Thyroid gland (tissue), 4 donors: ENCODE results near the gene APLP2.

Source experiments
- CTCF ChIP-seq, 6 experiments: fragments of 200-600 bp in 3 of 6; fragments of 450-650 bp in 3 of 6; sonication (generic) in 3 of 6; IDR thresholded peaks; one replicate each; pipeline ENCODE4 v1.5.1; 2016 to 2019; ENCODE audit warnings: antibody characterized with exemption in 6 of 6, mild to moderate bottlenecking in 2 of 6, inconsistent platforms in 1 of 6, moderate library complexity in 1 of 6
- POLR2A ChIP-seq, 2 donors: fragments of 450-650 bp; IDR thresholded peaks; one replicate each; pipeline ENCODE4 v1.6.1; 2017; ENCODE audit warnings: antibody characterized with exemption in 2 of 2, mild to moderate bottlenecking in 2 of 2, moderate library complexity in 1 of 2

DNA sequence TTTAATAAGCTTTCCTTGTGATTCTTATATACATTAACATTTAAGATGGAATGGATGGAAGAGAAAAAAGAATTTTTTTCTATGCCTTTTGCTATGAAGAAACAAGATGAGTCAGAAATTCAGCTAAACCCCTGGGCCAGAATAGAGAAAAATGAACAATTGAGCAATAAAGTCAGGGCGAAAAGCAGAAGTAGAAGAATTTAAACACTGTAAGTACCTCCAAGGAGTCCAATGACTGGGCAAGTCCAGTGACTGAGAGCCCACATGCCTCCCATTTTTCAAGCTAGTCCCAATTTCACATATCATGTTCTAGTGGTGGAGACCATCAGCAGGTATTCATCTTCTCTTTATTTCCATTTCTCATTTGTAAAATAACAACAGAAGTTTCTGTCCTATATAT is 18.6 kb upstream of the APLP2 start:
- TF ChIP-seq CTCF (IDR thresholded peaks at IDR 0.05) (no peak), POLR2A (IDR thresholded peaks at IDR 0.05) (no peak)
